ENCODE results near the gene LRCH1. TPM values are rescaled to one million over a fixed set of nuclear protein-coding genes. Genes with fewer than 3 reads are reported as not detected.

LRCH1 gene
- total RNA-seq, 2 experiments from 2014 or later = 16.7 to 27.8 TPM

DNA sequence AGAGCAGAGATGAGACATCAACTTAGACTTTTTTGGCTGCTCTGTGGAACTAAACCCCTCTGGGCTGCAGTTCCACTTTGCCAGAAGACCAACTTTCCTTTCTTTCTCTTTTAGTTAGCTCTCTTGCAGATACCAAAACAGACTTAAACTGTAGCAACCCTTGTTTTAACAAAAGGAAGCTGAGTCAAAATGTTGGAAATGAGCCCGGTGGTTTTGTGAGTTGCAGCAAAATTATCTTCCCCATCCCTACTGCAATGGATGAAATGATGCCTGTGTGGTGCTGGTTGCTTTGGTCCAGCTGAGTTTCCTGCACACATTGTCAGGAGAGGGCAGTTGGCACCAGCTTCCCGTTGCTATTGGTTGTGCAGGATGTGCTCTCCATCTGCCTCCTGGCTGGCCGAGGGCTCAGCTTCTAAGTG is 115.3 kb downstream of the LRCH1 start:
- H2AFZ ChIP-seq (ENCODE audit: low read length) = no peak overlapping the region; the same call in 1 of the 2 replicates
- H3K4me1 ChIP-seq (ENCODE audit: insufficient read depth, low read length, poor library complexity, severe bottlenecking) = peaks cover 58% of the 10 kb centered on the region
- ChIA-PET POLR2A (interaction anchor here (0.8 to 1.8 kb wide), 4 partner anchors 8 to 16 kb away, joined by 3 to 5 read pairs (median 5); no protein-coding TSS in a partner anchor), CTCF (ENCODE audit: unreplicated experiment) (no interaction called here)
- H3K9me3 ChIP-seq (ENCODE audit: low read length) = no peaks in the 10 kb centered on the region
- H3K36me3 ChIP-seq (ENCODE audit: insufficient read depth, low read length) = peaks cover 43% of the 10 kb centered on the region
- H3K9me2 ChIP-seq (ENCODE audit: insufficient read depth, low read length) = no peaks in the 10 kb centered on the region
- no peaks in the 10 kb centered on the region for H4K20me1 ChIP-seq (ENCODE audit: insufficient read depth, low read length)
- H3K79me2 ChIP-seq (ENCODE audit: insufficient read depth, low read depth, low read length) = peaks cover 61% of the 10 kb centered on the region
- intact Hi-C loops (cut with micrococcal nuclease; ENCODE audit: unreplicated experiment) = loop anchor here (5.0 kb wide), 2 partner anchors 71 to 116 kb away; partner anchors contain the start of gene LRCH1
- H3K4me2 ChIP-seq (ENCODE audit: low read length) = peak overlapping the region; percentile 77
- peak; percentile 18 for DNase-seq (ENCODE audit: low spot score)
- peak overlapping the region; percentile 58 for H3K4me3 ChIP-seq (ENCODE audit: low read depth, low read length, poor library complexity, severe bottlenecking)
- no TSS peak for BruUV-seq (replicated peaks)
- TF ChIP-seq EZH2phosphoT487 (IDR thresholded peaks at IDR 0.05; ENCODE audit: borderline replicate concordance, low read depth, low read length) = no peak
- TF ChIP-seq, protein P1, sequence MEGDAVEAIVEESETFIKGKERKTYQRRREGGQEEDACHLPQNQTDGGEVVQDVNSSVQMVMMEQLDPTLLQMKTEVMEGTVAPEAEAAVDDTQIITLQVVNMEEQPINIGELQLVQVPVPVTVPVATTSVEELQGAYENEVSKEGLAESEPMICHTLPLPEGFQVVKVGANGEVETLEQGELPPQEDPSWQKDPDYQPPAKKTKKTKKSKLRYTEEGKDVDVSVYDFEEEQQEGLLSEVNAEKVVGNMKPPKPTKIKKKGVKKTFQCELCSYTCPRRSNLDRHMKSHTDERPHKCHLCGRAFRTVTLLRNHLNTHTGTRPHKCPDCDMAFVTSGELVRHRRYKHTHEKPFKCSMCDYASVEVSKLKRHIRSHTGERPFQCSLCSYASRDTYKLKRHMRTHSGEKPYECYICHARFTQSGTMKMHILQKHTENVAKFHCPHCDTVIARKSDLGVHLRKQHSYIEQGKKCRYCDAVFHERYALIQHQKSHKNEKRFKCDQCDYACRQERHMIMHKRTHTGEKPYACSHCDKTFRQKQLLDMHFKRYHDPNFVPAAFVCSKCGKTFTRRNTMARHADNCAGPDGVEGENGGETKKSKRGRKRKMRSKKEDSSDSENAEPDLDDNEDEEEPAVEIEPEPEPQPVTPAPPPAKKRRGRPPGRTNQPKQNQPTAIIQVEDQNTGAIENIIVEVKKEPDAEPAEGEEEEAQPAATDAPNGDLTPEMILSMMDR (conservative IDR thresholded peaks at IDR 0.05; ENCODE audit: low read length) = no peak
- H3K27ac ChIP-seq (ENCODE audit: low read depth, low read length, poor library complexity, severe bottlenecking) = peak overlapping the region; percentile 67

DNA sequence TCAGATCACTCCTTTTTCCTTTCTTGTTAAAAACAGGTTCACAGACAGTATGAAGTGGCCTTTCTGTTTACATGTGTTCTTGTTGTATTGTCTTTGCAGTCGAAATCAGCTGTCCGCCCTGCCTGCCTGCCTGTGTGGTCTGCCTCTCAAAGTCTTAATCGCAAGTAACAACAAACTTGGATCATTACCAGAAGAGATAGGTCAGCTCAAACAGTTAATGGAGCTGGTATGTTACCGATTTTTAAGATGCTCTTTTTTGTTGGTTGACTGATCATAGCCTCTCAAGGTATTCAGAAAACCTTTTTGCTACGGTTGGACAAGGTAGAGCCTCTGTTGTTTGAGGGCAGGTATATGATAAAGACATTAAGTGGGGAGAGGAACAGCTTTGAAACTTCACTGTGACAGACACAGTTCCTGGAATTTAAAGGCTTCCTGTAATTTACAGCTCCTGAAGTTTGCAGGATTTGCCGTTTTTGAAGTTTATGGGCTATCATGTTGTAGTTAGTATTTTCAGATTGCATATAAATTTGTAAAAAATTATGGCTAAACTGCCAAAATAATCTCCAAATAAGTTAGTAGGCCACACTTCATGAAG is 116.1 kb downstream of the LRCH1 start:
- intact Hi-C loops (cut with micrococcal nuclease; ENCODE audit: unreplicated experiment) = loop anchor here (5.0 kb wide), 2 partner anchors 72 to 117 kb away; partner anchors contain the start of gene LRCH1
- no TSS peak for BruUV-seq (replicated peaks)
- ChIA-PET POLR2A (interaction anchor here (0.6 to 1.8 kb wide), 8 partner anchors 9 to 78 kb away, joined by 3 to 9 read pairs (median 5); no protein-coding TSS in a partner anchor), CTCF (ENCODE audit: unreplicated experiment) (no interaction called here)
- peaks cover 44% of the 10 kb centered on the region for H3K36me3 ChIP-seq (ENCODE audit: insufficient read depth, low read length)
- H3K9me3 ChIP-seq (ENCODE audit: low read length) = no peaks in the 10 kb centered on the region
- no peak overlapping the region for H3K4me3 ChIP-seq (ENCODE audit: low read depth, low read length, poor library complexity, severe bottlenecking)
- no peak overlapping the region for H2AFZ ChIP-seq (ENCODE audit: low read length)
- H3K9me2 ChIP-seq (ENCODE audit: insufficient read depth, low read length) = no peaks in the 10 kb centered on the region
- H3K4me1 ChIP-seq (ENCODE audit: insufficient read depth, low read length, poor library complexity, severe bottlenecking) = peaks cover 51% of the 10 kb centered on the region
- no peak for TF ChIP-seq EZH2phosphoT487 (IDR thresholded peaks at IDR 0.05; ENCODE audit: borderline replicate concordance, low read depth, low read length)
- TF ChIP-seq, protein P1 (conservative IDR thresholded peaks at IDR 0.05; ENCODE audit: low read length) = no peak
- no peak overlapping the region for H3K27ac ChIP-seq (ENCODE audit: low read depth, low read length, poor library complexity, severe bottlenecking)
- H3K79me2 ChIP-seq (ENCODE audit: insufficient read depth, low read depth, low read length) = peaks cover 57% of the 10 kb centered on the region
- no peak for DNase-seq (ENCODE audit: low spot score)
- H4K20me1 ChIP-seq (ENCODE audit: insufficient read depth, low read length) = no peaks in the 10 kb centered on the region
- no peak overlapping the region for H3K4me2 ChIP-seq (ENCODE audit: low read length)
